ENCODE measurements around the gene NUDT8. TPM values are rescaled to one million over a fixed set of nuclear protein-coding genes. Genes with fewer than 3 reads are reported as not detected.
A peak's percentile ranks its signal among the peaks of the same experiment; 100 is the strongest.

The NUDT8 gene
- total RNA-seq, 1 experiment from 2014 or later = 18.1 TPM

GRCh38 chr11:67642173-67643120 lies 12.7 kb upstream of the NUDT8 start:
- H3K4me1 ChIP-seq = 0 out of 2 replicates have a peak, but pooled peaks cover 3% of the 10 kb centered on the region
- H3K9me3 ChIP-seq = peaks cover 8% of the 10 kb centered on the region; the same call in 1 of the 2 replicates
- no TSS peak for BruUV-seq (replicated peaks)
- Mint-ChIP-seq H3K9me3 (ENCODE audit: unreplicated experiment) (no peaks in the 10 kb centered on the region), H3K27me3 (ENCODE audit: insufficient read depth, unreplicated experiment) (no peaks in the 10 kb centered on the region), H3K27ac (ENCODE audit: unreplicated experiment) (no peak overlapping the region), H3K4me3 (ENCODE audit: unreplicated experiment) (no peak overlapping the region), H3K36me3 (ENCODE audit: insufficient read depth, unreplicated experiment) (peaks cover 6% of the 10 kb centered on the region), H3K4me1 (ENCODE audit: low read depth, unreplicated experiment) (no peaks in the 10 kb centered on the region)
- no peaks in the 10 kb centered on the region for H3K27me3 ChIP-seq (replicated peaks; ENCODE audit: control insufficient read depth, insufficient read depth, low read length)
- no peaks in the 10 kb centered on the region for H3K36me3 ChIP-seq (ENCODE audit: control insufficient read depth, insufficient read depth, low read length)
- TF ChIP-seq, protein P1, sequence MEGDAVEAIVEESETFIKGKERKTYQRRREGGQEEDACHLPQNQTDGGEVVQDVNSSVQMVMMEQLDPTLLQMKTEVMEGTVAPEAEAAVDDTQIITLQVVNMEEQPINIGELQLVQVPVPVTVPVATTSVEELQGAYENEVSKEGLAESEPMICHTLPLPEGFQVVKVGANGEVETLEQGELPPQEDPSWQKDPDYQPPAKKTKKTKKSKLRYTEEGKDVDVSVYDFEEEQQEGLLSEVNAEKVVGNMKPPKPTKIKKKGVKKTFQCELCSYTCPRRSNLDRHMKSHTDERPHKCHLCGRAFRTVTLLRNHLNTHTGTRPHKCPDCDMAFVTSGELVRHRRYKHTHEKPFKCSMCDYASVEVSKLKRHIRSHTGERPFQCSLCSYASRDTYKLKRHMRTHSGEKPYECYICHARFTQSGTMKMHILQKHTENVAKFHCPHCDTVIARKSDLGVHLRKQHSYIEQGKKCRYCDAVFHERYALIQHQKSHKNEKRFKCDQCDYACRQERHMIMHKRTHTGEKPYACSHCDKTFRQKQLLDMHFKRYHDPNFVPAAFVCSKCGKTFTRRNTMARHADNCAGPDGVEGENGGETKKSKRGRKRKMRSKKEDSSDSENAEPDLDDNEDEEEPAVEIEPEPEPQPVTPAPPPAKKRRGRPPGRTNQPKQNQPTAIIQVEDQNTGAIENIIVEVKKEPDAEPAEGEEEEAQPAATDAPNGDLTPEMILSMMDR (IDR thresholded peaks at IDR 0.05; ENCODE audit: insufficient read depth in 1 of 2, low read depth in 1 of 2, low read length in 1 of 2, severe bottlenecking in 1 of 2, unreplicated experiment in 1 of 2) = no peak
- H3K4me3 ChIP-seq (ENCODE audit: low read depth, low read length) = no peak overlapping the region
- DNase-seq = no peak
- ChIA-PET POLR2A (no interaction called here), CTCF (interaction anchor here (0.6 to 0.7 kb wide), 2 partner anchors 13 to 151 kb away, joined by 6 to 7 read pairs; no protein-coding TSS in a partner anchor)
- intact Hi-C loops (cut with micrococcal nuclease; ENCODE audit: unreplicated experiment) = no loop called here

GRCh38 chr11:67641338-67642172 lies 11.8 kb upstream of the NUDT8 start:
- Histone ChIP-seq H3K4me3 (ENCODE audit: low read depth, low read length) (no peak overlapping the region), H3K4me1 (0 out of 2 replicates have a peak, but pooled peaks cover 3% of the 10 kb centered on the region), H3K27me3 (replicated peaks; ENCODE audit: control insufficient read depth, insufficient read depth, low read length) (no peaks in the 10 kb centered on the region), H3K36me3 (ENCODE audit: control insufficient read depth, insufficient read depth, low read length) (no peaks in the 10 kb centered on the region), H3K9me3 (peaks cover 8% of the 10 kb centered on the region; the same call in 1 of the 2 replicates)
- intact Hi-C loops (cut with micrococcal nuclease; ENCODE audit: unreplicated experiment) = no loop called here
- H3K27ac Mint-ChIP-seq (ENCODE audit: unreplicated experiment) = no peak overlapping the region
- ChIA-PET POLR2A (no interaction called here), CTCF (interaction anchor here (0.6 to 0.7 kb wide), 2 partner anchors 12 to 150 kb away, joined by 6 to 7 read pairs; no protein-coding TSS in a partner anchor)
- TF ChIP-seq, protein P1 (IDR thresholded peaks at IDR 0.05; ENCODE audit: insufficient read depth in 1 of 2, low read depth in 1 of 2, low read length in 1 of 2, severe bottlenecking in 1 of 2, unreplicated experiment in 1 of 2) = no peak
- H3K27me3 Mint-ChIP-seq (ENCODE audit: insufficient read depth, unreplicated experiment) = no peaks in the 10 kb centered on the region
- no peak overlapping the region for H3K4me3 Mint-ChIP-seq (ENCODE audit: unreplicated experiment)
- no peaks in the 10 kb centered on the region for H3K4me1 Mint-ChIP-seq (ENCODE audit: low read depth, unreplicated experiment)
- DNase-seq = peak in 1 of 2 experiments; percentile 43
- no TSS peak for BruUV-seq (replicated peaks)
- H3K36me3 Mint-ChIP-seq (ENCODE audit: insufficient read depth, unreplicated experiment) = peaks cover 6% of the 10 kb centered on the region
- H3K9me3 Mint-ChIP-seq (ENCODE audit: unreplicated experiment) = no peaks in the 10 kb centered on the region
